Measurements from ENCODE around the gene ABHD2. TPM values are rescaled to one million over a fixed set of nuclear protein-coding genes. Genes with fewer than 3 reads are reported as not detected.

Gene ABHD2
- total RNA-seq, 1 donor from 2014 or later = 69.9 TPM

- no peak for DNase-seq (ENCODE audit: missing footprints)
- ATAC-seq = no peak
- intact Hi-C loops (cut with DNase I) = loop anchor here (5.0 kb wide), 1 partner anchor 85 kb away; no protein-coding TSS in a partner anchor
These were observed 54.2 kb downstream of the ABHD2 start for GRCh38 chr15:89142423-89142822.

- intact Hi-C loops (cut with DNase I) = loop anchor here (5.0 kb wide), 1 partner anchor 86 kb away; no protein-coding TSS in a partner anchor
- peak; percentile 69 for DNase-seq (ENCODE audit: missing footprints)
- no peak for ATAC-seq
These were observed 55.4 kb downstream of the ABHD2 start for GRCh38 chr15:89143503-89144162.

- ATAC-seq (no peak), DNase-seq (ENCODE audit: missing footprints) (no peak)
- intact Hi-C loops (cut with DNase I) = loop anchor here (5.0 kb wide), 1 partner anchor 87 kb away; no protein-coding TSS in a partner anchor
These were observed 56.2 kb downstream of the ABHD2 start for GRCh38 chr15:89144491-89144890.

GRCh38 chr15:89146366-89146765, 58.1 kb downstream of the ABHD2 start:
- no peak for ATAC-seq
- intact Hi-C loops (cut with DNase I) = no loop called here
- DNase-seq (ENCODE audit: missing footprints) = no peak

- ATAC-seq (no peak), DNase-seq (ENCODE audit: missing footprints) (no peak)
- intact Hi-C loops (cut with DNase I) = no loop called here
These were observed 59.9 kb downstream of the ABHD2 start for GRCh38 chr15:89148126-89148525.

GRCh38 chr15:89149501-89150101, 61.3 kb downstream of the ABHD2 start:
- intact Hi-C loops (cut with DNase I) = no loop called here
- no peak for ATAC-seq
- no peak for DNase-seq (ENCODE audit: missing footprints)

- no peak for ATAC-seq
- intact Hi-C loops (cut with DNase I) = no loop called here
- DNase-seq (ENCODE audit: missing footprints) = no peak
These were observed 62.0 kb downstream of the ABHD2 start for GRCh38 chr15:89150287-89150686.

GRCh38 chr15:89150762-89151664, 62.8 kb downstream of the ABHD2 start:
- DNase-seq (ENCODE audit: missing footprints) = no peak
- ATAC-seq = no peak
- intact Hi-C loops (cut with DNase I) = no loop called here

- ATAC-seq (peak; percentile 32), DNase-seq (ENCODE audit: missing footprints) (no peak)
- intact Hi-C loops (cut with DNase I) = no loop called here
These were observed 66.9 kb downstream of the ABHD2 start for GRCh38 chr15:89155122-89155521.

- intact Hi-C loops (cut with DNase I) = no loop called here
- DNase-seq (ENCODE audit: missing footprints) (no peak), ATAC-seq (peak; percentile 90)
These were observed 67.4 kb downstream of the ABHD2 start for GRCh38 chr15:89155656-89156055.

- ATAC-seq = no peak
- intact Hi-C loops (cut with DNase I) = no loop called here
- no peak for DNase-seq (ENCODE audit: missing footprints)
These were observed 68.8 kb downstream of the ABHD2 start for GRCh38 chr15:89157061-89157460.

GRCh38 chr15:89157918-89158564, 69.8 kb downstream of the ABHD2 start:
- intact Hi-C loops (cut with DNase I) = no loop called here
- no peak for DNase-seq (ENCODE audit: missing footprints)

GRCh38 chr15:89161666-89162065, 73.4 kb downstream of the ABHD2 start:
- intact Hi-C loops (cut with DNase I) = no loop called here
- no peak for ATAC-seq

More at GRCh38 chr15:89157918-89158564, 69.8 kb downstream of the ABHD2 start:
- peak; percentile 18 for ATAC-seq

GRCh38 chr15:89163271-89164055, 75.2 kb downstream of the ABHD2 start:
- no peak for ATAC-seq
- intact Hi-C loops (cut with DNase I) = no loop called here
- no peak for DNase-seq (ENCODE audit: missing footprints)

More at GRCh38 chr15:89161666-89162065, 73.4 kb downstream of the ABHD2 start:
- no peak for DNase-seq (ENCODE audit: missing footprints)

- DNase-seq (ENCODE audit: missing footprints) (no peak), ATAC-seq (peak; percentile 87)
- intact Hi-C loops (cut with DNase I) = loop anchor here (5.0 kb wide), 1 partner anchor 77 kb away; the partner anchor contains the start of gene ABHD2
These were observed 76.5 kb downstream of the ABHD2 start for GRCh38 chr15:89164712-89165211.

- ATAC-seq (no peak), DNase-seq (ENCODE audit: missing footprints) (no peak)
- intact Hi-C loops (cut with DNase I) = loop anchor here (5.0 kb wide), 1 partner anchor 78 kb away; the partner anchor contains the start of gene ABHD2
These were observed 77.4 kb downstream of the ABHD2 start for GRCh38 chr15:89165677-89166076.

GRCh38 chr15:89167267-89168176, 79.3 kb downstream of the ABHD2 start:
- ATAC-seq (no peak), DNase-seq (ENCODE audit: missing footprints) (no peak)
- intact Hi-C loops (cut with DNase I) = loop anchor here (5.0 kb wide), 1 partner anchor 80 kb away; the partner anchor contains the start of gene ABHD2
